SHP77 treated with DMSO at 0.1 percent for 48 hours (cell line): ENCODE data around the gene DTX1.

Experiments
- DNase-seq: peaks from one replicate; lab custom pipeline; 2025; lab: John Stamatoyannopoulos, UW

Gene DTX1

DNA sequence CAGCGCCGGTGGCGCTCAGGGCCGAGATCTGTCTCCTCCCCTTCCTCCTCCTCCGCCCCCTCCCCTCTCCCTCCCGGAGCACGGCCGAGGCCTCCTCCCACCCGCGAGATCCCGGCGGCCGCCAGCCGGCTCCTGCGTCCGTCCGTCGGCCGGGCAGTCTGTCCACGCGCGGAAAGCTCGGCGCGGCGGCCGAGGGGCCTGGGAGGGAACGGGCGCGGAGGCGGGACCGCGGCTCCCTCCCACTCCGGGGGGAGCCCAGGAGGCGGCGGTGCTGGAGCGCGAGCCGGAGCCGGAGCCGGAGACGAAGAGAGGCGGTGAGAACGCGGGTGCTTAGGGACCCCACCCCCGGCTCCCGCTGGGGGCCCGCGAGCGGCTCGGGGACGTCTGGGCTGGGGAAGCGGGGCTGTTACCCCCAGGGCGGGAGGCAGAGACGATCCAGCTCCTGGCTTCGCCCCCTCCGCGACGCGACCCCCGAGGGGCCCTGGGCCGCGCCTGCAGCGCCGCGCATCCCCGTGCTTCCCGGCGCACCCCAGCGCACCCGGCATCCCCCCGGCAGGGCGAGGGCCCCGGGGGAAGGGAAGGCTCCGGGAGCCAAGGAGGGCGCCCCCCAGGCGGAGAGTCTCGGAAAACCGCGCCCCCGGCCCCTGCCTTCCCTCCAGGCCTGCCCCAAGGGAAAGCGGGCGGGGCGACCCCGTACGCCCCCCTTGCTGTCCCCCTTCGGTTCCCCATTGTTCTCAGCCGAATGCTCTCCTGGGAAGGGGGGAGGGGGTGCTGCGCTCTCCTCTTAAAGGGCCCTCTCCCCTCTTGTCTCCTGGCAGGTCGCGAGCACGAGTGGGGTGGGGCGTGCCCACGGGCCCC lies at the start of gene DTX1:
Gene DTX1, plus strand, starts transcription at position 100 of the 858 bp plus-strand sequence. CDS start 1,463 bp downstream, outside the sequence.
- DNase-seq, result no peak

DNA sequence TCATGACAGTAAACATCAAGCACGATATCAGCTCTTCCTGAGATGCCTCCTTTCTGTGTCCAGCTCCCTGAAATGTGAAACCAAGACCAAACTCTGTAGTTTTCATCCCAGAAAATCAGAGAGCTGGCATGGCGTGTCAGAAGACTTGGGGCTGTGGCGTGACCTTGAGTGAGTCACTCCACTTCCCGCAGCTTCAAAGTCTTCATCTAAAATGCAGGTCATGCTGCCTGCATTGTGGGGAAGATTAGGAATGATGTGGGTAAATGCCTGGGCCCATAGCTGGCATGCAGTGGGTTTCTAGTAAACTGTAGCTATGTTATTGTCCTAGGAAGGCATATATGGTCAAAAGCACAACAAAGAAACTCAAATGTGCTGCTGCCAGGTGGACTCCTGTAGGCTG lies 49.4 kb upstream of the DTX1 start:
- DNase-seq, result no peak

DNA sequence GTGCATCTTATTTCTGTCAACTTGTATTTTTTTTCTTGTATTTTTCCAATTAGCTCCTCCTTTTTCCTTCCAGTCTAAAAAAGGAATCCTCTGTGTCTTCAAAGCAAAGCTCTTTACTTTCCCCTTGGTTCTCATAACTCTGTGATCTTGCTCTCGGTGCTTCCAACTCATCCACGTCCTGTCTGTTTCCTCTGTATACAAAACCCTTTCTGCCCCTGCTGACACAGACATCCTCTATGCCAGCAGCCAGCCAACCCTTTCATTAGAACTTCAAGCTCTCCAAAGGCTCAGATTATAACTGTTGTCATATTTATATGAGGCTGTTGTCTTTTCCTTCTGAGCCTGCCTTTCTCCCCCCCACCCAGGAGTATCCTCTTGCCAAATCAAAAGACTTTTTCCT lies 45.8 kb upstream of the DTX1 start:
- DNase-seq, result no peak

DNA sequence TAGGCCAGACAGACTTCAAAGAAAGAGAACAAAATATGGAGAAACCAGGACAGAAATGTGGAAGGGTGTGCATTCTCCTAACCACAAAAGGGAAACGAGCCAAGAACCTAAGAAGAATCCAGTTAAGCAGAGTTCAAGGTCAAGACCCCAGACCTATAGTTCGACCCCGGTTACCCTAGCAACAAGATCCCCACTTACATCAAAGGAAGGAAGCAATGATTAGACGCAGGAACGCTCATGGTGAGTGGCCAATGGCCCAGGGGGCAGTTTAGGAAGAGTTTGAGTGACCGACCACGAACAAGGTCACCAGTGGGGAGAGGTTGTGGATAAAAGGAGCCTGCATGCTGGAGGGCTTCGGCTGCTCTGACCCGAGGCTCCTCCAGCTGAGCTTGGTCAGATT lies 42.0 kb upstream of the DTX1 start:
- DNase-seq, result no peak

DNA sequence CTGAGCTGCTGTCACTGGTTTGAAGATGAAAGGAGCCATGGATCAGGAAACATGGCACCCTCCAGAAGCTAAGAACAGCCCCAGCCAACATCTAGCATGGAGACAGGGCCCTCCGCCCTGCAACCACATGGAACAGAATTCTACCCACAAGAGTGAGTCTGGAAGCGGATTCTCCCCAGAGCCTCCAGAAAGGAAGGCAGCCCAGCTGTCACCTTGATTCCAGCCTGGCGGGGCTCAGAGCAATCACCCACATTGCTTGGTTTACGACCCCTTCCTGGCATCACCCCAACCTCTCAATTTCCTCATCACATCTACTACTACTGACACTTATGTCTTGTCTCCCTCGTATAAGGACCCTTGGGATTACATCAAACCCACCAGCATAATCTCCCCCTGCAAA lies 39.7 kb upstream of the DTX1 start:
- no peak for DNase-seq

DNA sequence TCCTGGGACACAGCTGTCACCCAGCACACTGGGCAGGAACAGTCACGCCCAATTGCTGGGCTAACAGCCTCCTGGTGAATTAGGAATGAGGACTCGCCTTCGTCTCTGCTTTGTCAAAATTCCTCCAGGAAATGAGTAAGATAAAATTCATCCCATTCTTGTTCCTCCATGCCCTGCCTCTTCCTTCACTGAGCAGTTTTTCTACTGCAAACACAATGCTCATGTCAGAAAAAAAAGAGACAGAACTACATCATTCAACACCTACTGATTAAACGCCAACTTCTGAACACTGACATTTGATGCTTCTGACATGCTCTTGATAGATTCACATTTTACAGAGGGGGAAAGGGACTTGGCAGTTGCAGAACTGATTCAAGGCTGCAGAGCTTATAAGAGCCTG lies 37.5 kb upstream of the DTX1 start:
- no peak for DNase-seq

DNA sequence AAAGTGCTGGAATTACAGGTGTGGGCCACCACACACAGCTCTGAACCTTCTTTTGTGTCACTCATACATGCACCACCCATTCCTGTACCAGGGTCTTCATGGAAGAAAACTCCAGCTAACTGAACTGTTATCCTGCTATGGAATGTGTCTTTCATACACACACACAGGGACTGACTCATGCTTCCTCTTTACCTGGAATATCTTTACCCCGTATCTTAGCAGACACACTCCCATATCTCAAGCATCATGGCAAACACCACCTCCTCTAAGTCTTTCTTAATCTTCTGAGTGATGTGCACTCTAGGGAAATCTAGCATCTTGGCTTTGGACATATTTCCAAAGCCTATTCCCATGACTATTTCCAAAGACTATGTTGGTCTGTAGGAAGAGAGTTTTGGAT lies 35.0 kb upstream of the DTX1 start:
- DNase-seq, result no peak

DNA sequence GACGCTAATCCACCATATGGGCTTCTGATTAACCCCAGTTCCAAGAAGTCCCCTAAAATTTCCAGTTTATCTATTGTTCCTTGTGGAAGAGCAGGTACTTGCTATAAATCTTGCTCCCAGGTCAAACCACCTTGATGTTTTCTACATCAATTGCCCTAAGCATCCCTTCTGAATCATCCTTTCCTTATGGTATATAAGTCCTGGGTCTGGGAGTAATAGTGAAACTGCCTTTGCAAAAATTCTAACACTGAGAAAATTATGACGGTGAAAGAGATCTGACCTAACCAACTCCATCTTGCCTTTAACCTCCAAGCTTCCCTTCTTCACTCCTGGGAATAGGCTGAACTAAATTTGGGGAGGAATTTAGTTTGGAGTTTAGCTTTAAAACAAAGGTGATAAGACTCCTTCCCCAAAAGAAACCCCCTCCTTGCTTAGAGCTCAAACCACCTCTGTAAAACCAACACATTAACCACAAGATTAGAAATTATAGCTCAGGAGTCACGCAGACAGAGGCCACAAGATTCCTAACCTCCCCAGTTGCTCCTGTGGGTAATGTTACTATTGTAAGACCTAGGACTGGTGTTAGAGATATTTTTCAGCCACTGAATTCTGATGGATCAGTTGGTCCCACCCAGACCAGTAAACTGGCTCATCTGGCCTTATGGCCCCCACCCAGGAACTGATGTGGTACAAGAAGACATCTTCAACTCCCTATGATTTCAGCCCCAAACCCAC lies 33.8 kb upstream of the DTX1 start:
- DNase-seq, result no peak

DNA sequence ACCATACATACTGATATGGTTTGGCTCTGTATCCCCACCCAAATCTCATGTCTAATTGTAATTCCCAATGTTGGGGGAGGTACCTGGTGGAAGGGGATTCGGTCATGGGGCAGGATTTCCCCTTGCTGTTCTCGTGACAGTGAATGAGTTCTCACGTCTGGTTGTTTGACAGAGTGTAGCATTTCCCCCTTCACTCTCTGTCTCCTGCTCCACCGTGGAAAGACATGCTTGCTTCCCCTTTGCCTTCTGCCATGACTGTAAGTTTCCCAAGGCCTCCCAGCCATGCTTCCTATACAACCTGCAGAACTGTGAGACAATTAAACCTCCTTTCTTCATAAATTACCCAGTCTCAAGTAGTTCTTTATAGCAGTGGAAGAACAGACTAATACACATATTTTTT lies 28.8 kb upstream of the DTX1 start:
- DNase-seq, result no peak

DNA sequence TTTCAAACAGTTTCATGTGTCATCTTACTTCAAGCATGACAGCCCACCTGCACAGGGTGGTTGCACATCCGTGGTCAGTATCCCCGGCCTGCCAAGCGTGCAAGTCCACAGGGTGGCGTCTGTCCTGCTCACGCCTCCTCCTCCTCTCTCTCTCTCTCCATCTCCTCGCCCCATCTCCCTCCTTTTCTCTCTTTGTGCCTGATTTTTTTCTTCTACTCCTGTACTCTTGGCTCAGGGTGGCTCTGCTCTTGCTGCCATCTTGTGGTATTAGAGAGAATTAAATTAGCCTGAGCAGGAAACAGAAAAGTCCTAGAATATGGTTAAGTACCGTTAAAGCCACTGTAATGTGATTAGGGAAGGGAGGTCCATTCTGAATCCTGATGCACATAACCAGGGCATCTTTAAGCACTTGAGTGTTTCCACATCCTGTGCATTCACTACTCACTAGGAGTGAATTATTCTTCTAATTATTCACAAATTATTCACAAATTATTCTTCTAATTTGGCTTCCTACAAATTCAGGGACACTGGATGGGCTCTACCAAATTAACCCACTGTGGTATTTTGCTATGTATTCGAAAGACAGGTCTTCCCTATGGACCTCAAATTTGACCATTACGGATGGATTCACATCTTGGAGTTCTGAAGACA lies 25.5 kb upstream of the DTX1 start:
- peak; percentile 10 for DNase-seq

DNA sequence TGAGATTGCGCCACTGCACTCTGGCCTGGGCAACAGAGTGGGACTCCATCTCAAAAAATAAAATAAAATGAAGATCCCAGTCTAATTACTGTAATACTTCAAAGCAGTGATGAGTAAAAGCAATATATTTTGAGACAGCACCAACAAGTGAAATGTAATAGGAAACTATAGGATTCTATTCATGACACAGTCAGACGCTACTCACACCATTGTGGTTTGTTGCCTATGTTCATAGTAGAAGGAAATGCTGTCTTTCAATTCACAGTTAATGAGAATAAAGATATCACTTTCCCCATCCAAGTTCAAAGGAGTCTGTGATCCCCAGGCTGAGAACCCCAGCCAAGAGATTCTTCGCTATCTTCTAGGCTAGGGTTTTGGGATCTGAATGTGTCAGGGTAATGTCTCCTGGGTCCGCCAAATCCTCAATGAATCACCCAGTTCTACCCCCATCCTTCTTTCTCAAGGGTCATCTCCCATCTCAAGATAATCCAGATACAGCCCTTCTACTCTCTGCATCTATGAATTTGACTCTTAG lies 16.6 kb upstream of the DTX1 start:
- DNase-seq, result no peak

DNA sequence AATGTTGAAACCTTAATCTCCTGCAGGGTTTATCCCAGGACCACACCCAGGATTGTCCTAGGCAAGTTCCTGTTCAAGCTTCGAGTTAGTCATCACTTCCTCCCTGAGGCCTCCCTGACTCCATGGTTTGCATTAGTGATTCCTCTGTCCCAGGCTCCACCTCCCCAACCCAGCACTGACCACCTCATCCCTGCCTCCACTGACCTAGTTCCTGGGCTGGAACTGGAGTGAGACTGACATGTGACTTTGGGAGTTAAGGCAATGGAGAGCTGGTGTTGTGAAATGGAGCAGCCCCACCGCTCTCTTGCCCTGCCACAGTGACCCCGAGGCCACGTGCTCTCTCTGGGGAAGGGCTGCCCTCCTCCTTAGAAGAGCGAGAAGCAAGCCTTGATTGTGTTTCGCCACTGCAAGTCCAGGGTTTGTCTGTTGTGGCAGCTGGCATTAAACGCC lies 15.8 kb upstream of the DTX1 start:
- DNase-seq, result no peak

DNA sequence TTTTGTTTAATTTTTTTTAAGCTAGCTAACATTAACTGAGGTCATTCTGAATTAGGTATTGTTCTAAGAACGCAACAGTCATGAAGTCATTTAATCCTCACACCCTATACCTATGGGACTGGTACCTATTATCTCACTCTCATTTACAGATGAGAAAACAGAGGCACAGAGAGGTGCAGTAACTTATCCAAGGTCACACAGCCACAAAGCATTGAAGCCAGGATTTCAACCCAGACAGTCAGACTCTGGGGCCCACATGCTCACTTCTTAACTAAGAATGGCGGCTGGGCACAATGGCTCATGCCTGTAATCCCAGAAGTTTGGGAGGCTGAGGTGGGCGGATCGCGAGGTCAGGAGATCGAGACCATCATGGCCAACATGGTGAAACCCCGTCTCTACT lies 15.0 kb upstream of the DTX1 start:
- DNase-seq, result no peak

DNA sequence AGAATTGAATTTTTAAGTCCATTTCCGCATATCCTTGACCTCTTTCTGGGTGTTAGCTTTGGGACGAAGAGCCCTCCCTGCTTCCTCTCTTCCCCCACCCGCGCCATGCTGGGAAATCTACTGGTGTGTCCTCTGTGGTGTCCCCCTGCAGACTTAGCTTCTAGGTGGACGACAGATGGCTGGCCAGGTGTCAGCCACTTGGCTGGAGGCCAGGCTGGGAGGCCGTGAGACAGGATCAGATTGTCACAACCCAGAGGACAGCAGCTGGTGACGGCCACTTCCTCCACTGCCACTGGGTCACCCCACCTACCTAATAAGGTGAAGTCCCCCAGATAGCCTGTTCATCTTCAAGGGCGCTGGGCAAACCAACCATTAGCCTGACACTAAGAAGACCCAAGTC lies 13.3 kb upstream of the DTX1 start:
- DNase-seq, result peak; percentile 75

DNA sequence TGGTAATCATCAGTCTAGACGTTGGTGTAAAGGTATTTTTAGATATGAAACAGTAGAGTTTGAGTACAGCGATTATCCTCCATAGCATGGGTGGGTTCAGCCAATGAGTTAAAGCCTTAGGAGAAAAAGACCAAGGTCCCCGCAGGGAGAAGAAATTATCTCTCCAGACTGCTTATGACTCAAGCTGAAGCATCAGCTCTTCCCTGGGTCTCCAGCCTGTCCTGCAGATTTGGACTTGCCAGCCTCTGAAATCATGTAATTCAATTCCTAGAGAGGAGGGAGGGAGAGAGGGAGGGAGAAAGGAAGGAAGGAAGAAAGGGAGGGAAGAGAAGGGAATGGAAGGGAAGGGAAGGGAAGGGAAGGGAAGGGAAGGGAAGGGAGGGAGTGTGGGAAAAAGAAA lies 12.0 kb upstream of the DTX1 start:
- DNase-seq, result no peak

DNA sequence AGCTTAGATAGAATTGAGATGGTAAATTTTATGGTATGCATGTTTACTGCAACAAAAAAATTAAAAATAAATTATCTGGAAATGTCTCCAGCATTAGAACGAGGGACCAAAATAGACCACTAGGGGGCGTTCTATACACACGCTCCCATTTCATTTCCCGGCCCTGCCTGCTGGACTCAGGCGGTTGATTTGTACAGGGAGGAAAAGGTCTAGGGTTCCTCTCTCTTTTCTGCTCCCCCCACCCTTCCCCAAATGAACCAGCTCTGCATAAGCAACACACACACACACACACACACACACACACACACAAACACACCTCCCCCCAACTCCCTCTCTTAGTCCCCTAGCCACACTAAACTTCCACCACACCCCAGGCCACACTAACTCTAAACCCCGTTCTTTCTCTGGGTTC lies 7.8 kb upstream of the DTX1 start:
- DNase-seq, result peak; percentile 42

DNA sequence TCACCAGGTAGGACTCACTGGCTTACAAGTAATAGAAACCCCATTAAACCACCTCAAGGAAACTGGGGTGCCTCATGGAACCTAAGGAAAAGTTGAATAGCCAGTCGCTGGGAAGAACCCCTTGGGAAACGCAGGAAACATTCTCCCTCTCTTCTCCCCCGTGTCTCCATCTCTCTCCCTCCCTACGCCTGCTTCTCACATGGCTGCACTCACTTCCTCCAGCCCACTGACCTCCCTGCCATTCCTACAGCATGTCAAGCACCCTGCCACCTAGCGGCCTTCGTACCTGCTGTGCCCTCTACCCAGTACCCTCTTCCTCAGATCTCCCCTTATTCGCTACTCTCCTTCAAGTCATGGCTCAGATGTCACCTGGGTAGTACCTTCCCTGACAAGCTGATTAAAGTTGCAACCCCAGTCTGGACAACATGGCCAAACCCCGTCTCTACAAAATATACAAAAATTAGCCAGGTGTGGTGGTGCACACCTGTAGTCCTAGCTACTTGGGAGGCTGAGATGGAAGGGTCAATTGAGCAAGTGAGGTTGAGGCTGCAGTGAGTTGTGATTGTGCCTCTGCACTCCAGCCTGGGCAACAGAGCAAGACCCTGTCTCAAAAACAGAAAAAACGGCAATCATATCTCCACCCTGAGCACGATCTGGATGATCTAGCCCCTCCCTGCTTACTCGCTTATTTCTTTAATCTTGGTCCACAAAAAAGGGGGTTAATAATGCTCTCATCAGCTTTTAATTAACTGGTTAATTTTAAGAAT lies 6.4 kb upstream of the DTX1 start:
- peak; percentile 9 for DNase-seq

DNA sequence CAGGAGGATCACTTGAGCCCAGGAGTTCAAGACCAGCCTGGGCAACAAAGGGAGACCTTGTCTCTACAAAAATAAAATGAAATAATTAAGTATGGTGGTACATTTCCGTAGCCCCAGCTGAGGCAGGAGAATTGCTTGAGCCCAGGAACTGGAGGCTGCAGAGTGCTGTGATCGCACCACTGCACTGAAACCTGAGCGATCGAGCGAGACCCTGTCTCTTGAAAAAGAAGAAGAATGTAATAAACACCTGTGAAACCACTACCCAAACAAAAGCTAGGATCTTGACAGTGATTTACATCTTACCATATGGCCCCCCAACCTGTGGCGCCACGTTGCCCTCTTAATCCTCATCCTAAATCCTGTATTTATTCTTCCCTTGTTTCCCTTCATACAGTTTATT lies 5.7 kb upstream of the DTX1 start:
- DNase-seq, result no peak

DNA sequence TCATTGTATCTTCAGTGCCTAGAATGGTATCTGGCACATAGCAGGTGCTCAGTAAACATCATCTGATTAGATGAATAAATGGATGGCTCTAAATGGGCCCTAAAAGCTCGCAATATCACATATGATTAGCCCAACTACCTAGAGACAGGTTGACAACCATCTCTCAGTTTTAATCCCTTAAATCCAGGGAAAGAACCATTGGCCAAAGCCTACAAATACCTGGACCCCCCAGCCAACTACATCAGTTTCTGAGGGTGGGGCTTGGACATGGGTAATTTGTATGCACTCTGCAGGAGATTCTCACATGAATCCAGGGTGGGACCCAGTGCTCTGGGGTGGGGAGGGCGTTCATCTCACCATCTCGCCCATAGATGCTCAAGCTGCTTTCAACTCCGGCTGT lies 4.8 kb upstream of the DTX1 start:
- no peak for DNase-seq

DNA sequence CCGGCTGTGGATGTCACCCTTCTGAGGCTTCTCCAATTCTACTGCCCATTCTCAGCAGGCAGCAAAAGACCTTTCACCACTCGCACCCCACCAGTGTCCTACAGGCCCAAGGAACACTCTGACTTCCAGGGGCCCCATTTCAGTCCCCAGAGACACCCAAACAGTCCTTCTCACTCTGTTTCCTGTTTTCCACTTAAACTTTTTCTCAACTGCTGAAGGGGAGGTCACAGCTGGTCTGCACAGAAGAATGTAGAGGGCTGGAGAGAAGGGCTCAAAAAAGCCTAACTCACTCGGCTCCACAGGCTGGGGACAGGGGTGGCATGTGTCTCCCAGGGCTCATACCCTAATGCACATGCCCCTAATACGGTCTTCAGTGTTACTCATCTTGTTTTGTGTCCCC lies 4.2 kb upstream of the DTX1 start:
- no peak for DNase-seq

DNA sequence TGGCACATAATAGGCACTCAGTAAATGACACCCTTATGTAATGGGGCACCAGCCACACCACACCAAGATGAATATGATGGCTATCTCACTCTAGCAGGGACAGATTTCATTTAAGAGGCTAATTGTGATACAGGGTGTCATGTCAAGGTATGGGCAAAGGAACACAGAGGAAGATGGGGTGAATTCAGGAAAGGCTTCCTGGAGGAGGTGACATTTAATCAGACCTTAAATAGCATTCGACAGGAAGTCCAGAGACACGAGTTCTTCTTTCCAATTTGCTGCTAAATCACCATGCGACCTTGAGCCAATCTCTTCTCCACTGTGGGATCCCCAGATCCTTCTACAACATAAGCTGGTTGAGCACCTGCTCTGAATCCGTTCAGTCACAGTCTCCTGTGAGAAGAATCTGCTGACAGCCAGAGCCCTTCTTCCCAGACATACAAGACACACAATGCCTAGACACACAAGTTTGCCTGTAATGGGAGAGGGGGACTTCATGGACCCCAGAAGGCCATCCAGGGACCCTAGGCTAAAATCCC lies 1.5 kb upstream of the DTX1 start:
- DNase-seq, result no peak
